DND-41 (cell line): Measurements from ENCODE around the gene WDFY4.

ENCODE experiments used
- ATAC-seq: fragments of 200-7000 bp; cut with Tn5 transposase; 3 replicates; pipeline ENCODE4 v1.9.1; 2021; ENCODE audit warnings: low read depth; ENCODE audit not compliant: insufficient read depth
- DNase-seq: peaks from one replicate; pipeline ENCODE4 v3.0.0-alpha.2; 2020
- H2AFZ ChIP-seq: 2 replicates; pipeline ENCODE4 v1.6.0; 2012; ENCODE audit warnings: low read depth, low read length
- H3K27ac ChIP-seq: 2 replicates; pipeline ENCODE4 v1.5.1; 2012; ENCODE audit warnings: low read length, inconsistent platforms
- H3K27me3 ChIP-seq: fragments of 200-600 bp; sonication (generic); 2 replicates; pipeline ENCODE4 v1.6.0; 2012; ENCODE audit warnings: low read length, mild to moderate bottlenecking, inconsistent platforms; ENCODE audit not compliant: insufficient read depth, poor library complexity
- H3K36me3 ChIP-seq: 2 replicates; pipeline ENCODE4 v1.5.1; 2012; ENCODE audit warnings: low read length, inconsistent platforms; ENCODE audit not compliant: insufficient read depth
- H3K4me1 ChIP-seq: 2 replicates; pipeline ENCODE4 v1.5.1; 2012; ENCODE audit warnings: mild to moderate bottlenecking, low read length; ENCODE audit not compliant: insufficient read depth
- H3K4me2 ChIP-seq: 2 replicates; pipeline ENCODE4 v1.6.0; 2012; ENCODE audit warnings: mild to moderate bottlenecking, moderate library complexity, low read length, inconsistent platforms; ENCODE audit not compliant: insufficient read depth
- H3K4me3 ChIP-seq, 2 experiments: fragments of 200-600 bp in 1 of 2; shearing (Covaris generic) in 1 of 2; 2 replicates each; pipeline ENCODE4 v1.5.1; 2012 to 2016; ENCODE audit warnings: inconsistent platforms in 2 of 2, low read length in 2 of 2, mild to moderate bottlenecking in 2 of 2, low read depth in 1 of 2, moderate library complexity in 1 of 2
- H3K79me2 ChIP-seq: 2 replicates; pipeline ENCODE4 v1.6.0; 2012; ENCODE audit warnings: low read length, inconsistent platforms; ENCODE audit not compliant: insufficient read depth
- H3K9ac ChIP-seq: 2 replicates; pipeline ENCODE4 v1.6.0; 2012; ENCODE audit warnings: low read depth, mild to moderate bottlenecking, inconsistent platforms, low read length, moderate library complexity
- H3K9me3 ChIP-seq: 2 replicates; pipeline ENCODE4 v1.5.1; 2012; ENCODE audit warnings: low read length, moderate library complexity, mild to moderate bottlenecking, inconsistent platforms; ENCODE audit not compliant: insufficient read depth, severe bottlenecking
- H4K20me1 ChIP-seq: 2 replicates; pipeline ENCODE4 v1.6.0; 2012; ENCODE audit warnings: low read length; ENCODE audit not compliant: insufficient read depth
- EZH2 ChIP-seq: IDR thresholded peaks from 3 replicates; pipeline ENCODE4 v1.6.1; 2012; ENCODE audit warnings: borderline replicate concordance, low read depth, mild to moderate bottlenecking, moderate library complexity, low read length, inconsistent platforms; ENCODE audit not compliant: severe bottlenecking
- TF ChIP-seq, protein P1 (sequence below): IDR thresholded peaks from 2 replicates; pipeline ENCODE4 v1.5.1; 2012; ENCODE audit warnings: borderline replicate concordance, low read length, moderate library complexity, mild to moderate bottlenecking; ENCODE audit not compliant: poor library complexity, severe bottlenecking; ENCODE audit errors: extremely low read depth

The WDFY4 gene

DNA sequence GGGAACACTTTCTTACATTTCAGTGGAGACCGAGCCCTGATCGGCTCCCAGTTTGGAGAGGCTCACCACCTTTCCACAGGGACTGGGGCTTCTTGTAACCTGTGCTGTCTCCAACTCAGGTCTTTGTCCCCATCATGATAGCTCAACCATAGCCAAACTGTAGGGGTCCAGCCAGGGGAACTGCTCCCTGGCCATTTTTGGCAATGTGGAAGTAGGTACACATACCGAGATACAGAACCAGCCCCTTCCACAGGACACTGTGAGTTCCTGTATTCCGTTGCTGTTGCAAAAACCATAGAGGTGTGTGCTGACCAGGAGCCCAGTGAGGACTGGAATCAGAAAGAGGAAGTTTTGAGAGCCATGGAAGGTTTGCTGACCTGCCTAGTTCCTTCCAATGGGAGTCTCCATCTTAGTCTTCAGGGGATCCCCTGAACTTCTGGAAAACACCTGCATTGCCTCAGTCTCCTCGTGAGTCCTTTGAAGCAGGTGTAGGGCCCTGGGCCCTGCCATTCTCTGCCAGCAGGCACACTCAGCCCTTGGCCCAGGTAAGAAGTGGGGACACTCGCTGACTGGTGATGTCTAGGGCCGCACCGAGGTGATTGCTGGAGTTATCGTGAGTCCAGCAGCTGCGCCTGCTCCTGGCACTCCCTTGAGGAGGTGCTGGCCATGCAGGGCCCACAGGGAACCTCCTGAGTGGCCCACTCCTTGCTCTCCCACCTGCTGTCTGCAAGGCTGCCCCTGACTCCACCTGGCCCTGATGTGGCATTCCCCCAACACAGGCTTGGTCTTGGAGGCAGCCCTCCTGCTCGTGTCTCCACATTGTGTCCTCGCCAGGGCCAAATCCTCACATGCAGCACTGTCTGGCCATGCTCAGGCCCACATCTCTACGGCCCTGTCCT lies 11.2 kb downstream of the WDFY4 start:
- Histone ChIP-seq H3K27ac (no peak overlapping the region), H3K79me2 (no peaks in the 10 kb centered on the region), H3K4me2 (no peak overlapping the region), H3K27me3 (peaks cover 3% of the 10 kb centered on the region), H3K4me3 (no peak overlapping the region), H3K9ac (no peak overlapping the region), H2AFZ (no peak overlapping the region), H3K36me3 (no peaks in the 10 kb centered on the region), H3K4me1 (no peaks in the 10 kb centered on the region), H4K20me1 (no peaks in the 10 kb centered on the region), H3K9me3 (no peaks in the 10 kb centered on the region)
- no peak for TF ChIP-seq EZH2
- TF ChIP-seq, protein P1, sequence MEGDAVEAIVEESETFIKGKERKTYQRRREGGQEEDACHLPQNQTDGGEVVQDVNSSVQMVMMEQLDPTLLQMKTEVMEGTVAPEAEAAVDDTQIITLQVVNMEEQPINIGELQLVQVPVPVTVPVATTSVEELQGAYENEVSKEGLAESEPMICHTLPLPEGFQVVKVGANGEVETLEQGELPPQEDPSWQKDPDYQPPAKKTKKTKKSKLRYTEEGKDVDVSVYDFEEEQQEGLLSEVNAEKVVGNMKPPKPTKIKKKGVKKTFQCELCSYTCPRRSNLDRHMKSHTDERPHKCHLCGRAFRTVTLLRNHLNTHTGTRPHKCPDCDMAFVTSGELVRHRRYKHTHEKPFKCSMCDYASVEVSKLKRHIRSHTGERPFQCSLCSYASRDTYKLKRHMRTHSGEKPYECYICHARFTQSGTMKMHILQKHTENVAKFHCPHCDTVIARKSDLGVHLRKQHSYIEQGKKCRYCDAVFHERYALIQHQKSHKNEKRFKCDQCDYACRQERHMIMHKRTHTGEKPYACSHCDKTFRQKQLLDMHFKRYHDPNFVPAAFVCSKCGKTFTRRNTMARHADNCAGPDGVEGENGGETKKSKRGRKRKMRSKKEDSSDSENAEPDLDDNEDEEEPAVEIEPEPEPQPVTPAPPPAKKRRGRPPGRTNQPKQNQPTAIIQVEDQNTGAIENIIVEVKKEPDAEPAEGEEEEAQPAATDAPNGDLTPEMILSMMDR = no peak
- no peak for DNase-seq
- ATAC-seq = no peak

GRCh38 chr10:48696535-48696873 lies 11.8 kb downstream of the WDFY4 start:
- no peak overlapping the region for H3K27ac ChIP-seq
- H3K4me3 ChIP-seq = no peak overlapping the region
- DNase-seq (no peak), ATAC-seq (no peak)
- H3K9me3 ChIP-seq = no peaks in the 10 kb centered on the region
- no peak overlapping the region for H3K4me2 ChIP-seq
- peaks cover 3% of the 10 kb centered on the region for H3K27me3 ChIP-seq
- H3K9ac ChIP-seq = no peak overlapping the region
- no peaks in the 10 kb centered on the region for H3K79me2 ChIP-seq
- H2AFZ ChIP-seq = no peak overlapping the region
- no peaks in the 10 kb centered on the region for H3K4me1 ChIP-seq
- H3K36me3 ChIP-seq = no peaks in the 10 kb centered on the region
- TF ChIP-seq, protein P1 = no peak
- no peaks in the 10 kb centered on the region for H4K20me1 ChIP-seq

DNA sequence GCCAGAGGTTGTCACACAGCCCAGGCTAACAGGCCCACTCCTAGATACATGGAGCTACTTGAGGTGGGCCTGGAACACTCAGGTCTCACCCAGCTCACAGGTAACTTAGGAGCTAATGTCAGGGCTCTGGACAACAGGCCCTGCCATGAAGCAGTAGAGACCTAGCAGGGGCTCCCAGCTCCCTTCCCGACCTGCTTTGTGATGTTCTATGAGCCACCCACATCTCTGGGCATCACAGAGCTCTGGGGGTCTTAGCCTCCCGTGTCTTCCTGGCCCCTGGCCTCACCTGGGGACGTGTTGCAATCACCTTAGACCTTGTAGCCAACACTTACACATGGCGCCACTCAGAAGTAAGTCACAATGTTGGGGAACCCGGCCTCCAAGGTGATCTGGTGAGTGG lies 12.4 kb downstream of the WDFY4 start:
- no peak overlapping the region for H2AFZ ChIP-seq
- ATAC-seq (no peak), DNase-seq (no peak)
- no peaks in the 10 kb centered on the region for H4K20me1 ChIP-seq
- no peaks in the 10 kb centered on the region for H3K79me2 ChIP-seq
- no peak overlapping the region for H3K9ac ChIP-seq
- no peaks in the 10 kb centered on the region for H3K4me1 ChIP-seq
- no peaks in the 10 kb centered on the region for H3K36me3 ChIP-seq
- H3K4me2 ChIP-seq = no peak overlapping the region
- peaks cover 3% of the 10 kb centered on the region for H3K27me3 ChIP-seq
- no peaks in the 10 kb centered on the region for H3K9me3 ChIP-seq
- TF ChIP-seq EZH2 = no peak
- TF ChIP-seq, protein P1 = no peak
- no peak overlapping the region for H3K4me3 ChIP-seq
- H3K27ac ChIP-seq = no peak overlapping the region
